Panc1 (cell line): Measurements from ENCODE around the gene PKD2L2. TPM values are rescaled to one million over a fixed set of nuclear protein-coding genes. Genes with fewer than 3 reads are reported as not detected.

Experiments used
- ATAC-seq: fragments of 200-7000 bp; cut with Tn5 transposase; 2 replicates; pipeline ENCODE4 v1.9.1; 2020; ENCODE audit warnings: mild to moderate bottlenecking, moderate library complexity
- BruUV-seq: library from RNA; stranded (reverse); fragments of 400-500 nt; replicated peaks from 2 replicates; lab custom pipeline; 2021; lab: Mats Ljungman, UMichigan
- CTCF ChIA-PET: fragments of 300-600 bp; sonication (Branson Sonifier 250); formaldehyde crosslinking; loops from one replicate; lab custom pipeline; 2022; ENCODE audit warnings: antibody characterized with exemption; lab: Charles Lee
- POLR2A ChIA-PET: fragments of 300-600 bp; sonication (Branson Sonifier 250); formaldehyde crosslinking; loops from one replicate; lab custom pipeline; 2022; ENCODE audit warnings: antibody characterized with exemption; lab: Charles Lee
- DNase-seq: peaks from one replicate; pipeline ENCODE4 v3.0.0-alpha.2; 2010; ENCODE audit warnings: low read depth, low spot score
- H3K27ac ChIP-seq: 2 replicates; pipeline ENCODE4 v1.5.1; 2011; ENCODE audit warnings: mild to moderate bottlenecking, low read length, inconsistent platforms
- H3K27me3 ChIP-seq: fragments of 200-500 bp; sonication (Bioruptor generic); 2 replicates; pipeline ENCODE4 v1.6.0; 2014; ENCODE audit warnings: low read length, inconsistent platforms; ENCODE audit not compliant: control insufficient read depth, insufficient read depth
- H3K36me3 ChIP-seq: fragments of 200-500 bp; sonication (Bioruptor generic); 2 replicates; pipeline ENCODE4 v1.5.1; 2014; ENCODE audit warnings: inconsistent platforms, mild to moderate bottlenecking, low read length, moderate library complexity; ENCODE audit not compliant: control insufficient read depth, insufficient read depth
- H3K4me1 ChIP-seq: 2 replicates; pipeline ENCODE4 v1.5.1; 2011; ENCODE audit warnings: inconsistent platforms, mild to moderate bottlenecking, low read length, moderate library complexity; ENCODE audit not compliant: control insufficient read depth, insufficient read depth
- H3K4me3 ChIP-seq, 2 experiments: 2 replicates each; pipeline ENCODE4 v1.5.1; 2011 to 2012; ENCODE audit warnings: low read depth in 2 of 2, low read length in 2 of 2, mild to moderate bottlenecking in 2 of 2, inconsistent platforms in 1 of 2, moderate library complexity in 1 of 2
- H3K9me3 ChIP-seq: fragments of 200-500 bp; sonication (Bioruptor generic); 2 replicates; pipeline ENCODE4 v1.5.1; 2014; ENCODE audit warnings: low read depth, mild to moderate bottlenecking, inconsistent platforms, low read length, moderate library complexity; ENCODE audit not compliant: control insufficient read depth, insufficient read depth
- POLR2AphosphoS5 ChIP-seq: IDR thresholded peaks from 2 replicates; pipeline ENCODE4 v1.6.1; 2012; ENCODE audit warnings: mild to moderate bottlenecking, low read depth, low read length, moderate library complexity
- SIN3A ChIP-seq: IDR thresholded peaks from 2 replicates; pipeline ENCODE4 v1.6.1; 2012; ENCODE audit warnings: low read depth, mild to moderate bottlenecking, low read length, moderate library complexity, borderline replicate concordance; ENCODE audit not compliant: insufficient read depth
- TCF7L2 ChIP-seq: IDR thresholded peaks from 2 replicates; pipeline ENCODE4 v1.6.1; 2011; ENCODE audit warnings: mild to moderate bottlenecking, low read depth, low read length, inconsistent platforms
- in situ Hi-C: cut with HindIII; loops from 2 replicates; pipeline ENCODE4 v1.10.0; 2016; ENCODE audit warnings: low sequenced_read_pairs, low pct_unique_long_range_greater_than_20kb
- intact Hi-C: fragments of 100-400 bp; cut with micrococcal nuclease; formaldehyde crosslinking; loops from one replicate; pipeline ENCODE4 v1.10.0; 2022; ENCODE audit not compliant: unreplicated experiment
- total RNA-seq: library from RNA; stranded (reverse); gene quantifications from one replicate; pipeline ENCODE4 v1.2.1, GENCODE V29; 2021; ENCODE audit not compliant: unreplicated experiment
- TF ChIP-seq, protein P1 (sequence below), 2 experiments: IDR thresholded peaks; 2 replicates each; pipeline ENCODE4 v1.6.1; 2011 to 2012; ENCODE audit warnings: low read depth in 2 of 2, control low read depth in 1 of 2, low read length in 1 of 2, mild to moderate bottlenecking in 1 of 2, moderate library complexity in 1 of 2; ENCODE audit not compliant: insufficient read depth in 1 of 2
- TF ChIP-seq, protein P2 (sequence below): fragments of 450-650 bp; IDR thresholded peaks from 2 replicates; pipeline ENCODE4 v1.5.1; 2017; ENCODE audit warnings: mild to moderate bottlenecking

PKD2L2 gene
- total RNA-seq, 1 experiment from 2014 or later: not detected

DNA sequence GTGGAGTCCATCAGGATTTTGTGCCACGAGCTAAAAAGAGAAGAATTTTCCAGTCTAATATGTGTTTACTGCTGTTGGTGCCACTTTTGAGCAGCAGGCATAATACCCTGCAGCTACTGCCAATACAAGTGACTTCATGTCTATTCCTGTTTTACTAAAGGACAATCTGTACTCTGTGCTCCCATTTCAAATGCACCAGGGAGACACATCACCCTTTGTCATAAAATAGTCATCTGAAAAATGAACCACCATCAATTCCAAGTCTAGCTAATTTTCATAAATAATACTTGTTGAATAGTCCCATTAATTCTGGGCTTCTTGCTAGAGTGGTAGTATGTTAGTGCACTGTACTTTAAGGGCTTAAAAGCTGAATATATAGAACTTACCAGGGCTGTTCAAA lies 8.9 kb upstream of the PKD2L2 start:
- ChIA-PET CTCF (interaction anchor here (0.6 kb wide), 1 partner anchor 254 kb away, joined by 3 read pairs; no protein-coding TSS in a partner anchor), POLR2A (no interaction called here)
- Histone ChIP-seq H3K27ac (no peak overlapping the region), H3K36me3 (no peaks in the 10 kb centered on the region), H3K4me1 (no peaks in the 10 kb centered on the region), H3K9me3 (no peaks in the 10 kb centered on the region), H3K27me3 (no peaks in the 10 kb centered on the region), H3K4me3 (no peak overlapping the region)
- DNase-seq (no peak), ATAC-seq (no peak)
- BruUV-seq: no TSS peak
- in situ Hi-C loops: no loop called here
- TF ChIP-seq POLR2AphosphoS5 (no peak), SIN3A (no peak), TCF7L2 (no peak)
- TF ChIP-seq, protein P1, sequence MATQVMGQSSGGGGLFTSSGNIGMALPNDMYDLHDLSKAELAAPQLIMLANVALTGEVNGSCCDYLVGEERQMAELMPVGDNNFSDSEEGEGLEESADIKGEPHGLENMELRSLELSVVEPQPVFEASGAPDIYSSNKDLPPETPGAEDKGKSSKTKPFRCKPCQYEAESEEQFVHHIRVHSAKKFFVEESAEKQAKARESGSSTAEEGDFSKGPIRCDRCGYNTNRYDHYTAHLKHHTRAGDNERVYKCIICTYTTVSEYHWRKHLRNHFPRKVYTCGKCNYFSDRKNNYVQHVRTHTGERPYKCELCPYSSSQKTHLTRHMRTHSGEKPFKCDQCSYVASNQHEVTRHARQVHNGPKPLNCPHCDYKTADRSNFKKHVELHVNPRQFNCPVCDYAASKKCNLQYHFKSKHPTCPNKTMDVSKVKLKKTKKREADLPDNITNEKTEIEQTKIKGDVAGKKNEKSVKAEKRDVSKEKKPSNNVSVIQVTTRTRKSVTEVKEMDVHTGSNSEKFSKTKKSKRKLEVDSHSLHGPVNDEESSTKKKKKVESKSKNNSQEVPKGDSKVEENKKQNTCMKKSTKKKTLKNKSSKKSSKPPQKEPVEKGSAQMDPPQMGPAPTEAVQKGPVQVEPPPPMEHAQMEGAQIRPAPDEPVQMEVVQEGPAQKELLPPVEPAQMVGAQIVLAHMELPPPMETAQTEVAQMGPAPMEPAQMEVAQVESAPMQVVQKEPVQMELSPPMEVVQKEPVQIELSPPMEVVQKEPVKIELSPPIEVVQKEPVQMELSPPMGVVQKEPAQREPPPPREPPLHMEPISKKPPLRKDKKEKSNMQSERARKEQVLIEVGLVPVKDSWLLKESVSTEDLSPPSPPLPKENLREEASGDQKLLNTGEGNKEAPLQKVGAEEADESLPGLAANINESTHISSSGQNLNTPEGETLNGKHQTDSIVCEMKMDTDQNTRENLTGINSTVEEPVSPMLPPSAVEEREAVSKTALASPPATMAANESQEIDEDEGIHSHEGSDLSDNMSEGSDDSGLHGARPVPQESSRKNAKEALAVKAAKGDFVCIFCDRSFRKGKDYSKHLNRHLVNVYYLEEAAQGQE (IDR thresholded peaks at IDR 0.05; ENCODE audit: insufficient read depth in 1 of 2, low read depth in 2 of 2, low read length in 1 of 2): no peak
- TF ChIP-seq, protein P2, sequence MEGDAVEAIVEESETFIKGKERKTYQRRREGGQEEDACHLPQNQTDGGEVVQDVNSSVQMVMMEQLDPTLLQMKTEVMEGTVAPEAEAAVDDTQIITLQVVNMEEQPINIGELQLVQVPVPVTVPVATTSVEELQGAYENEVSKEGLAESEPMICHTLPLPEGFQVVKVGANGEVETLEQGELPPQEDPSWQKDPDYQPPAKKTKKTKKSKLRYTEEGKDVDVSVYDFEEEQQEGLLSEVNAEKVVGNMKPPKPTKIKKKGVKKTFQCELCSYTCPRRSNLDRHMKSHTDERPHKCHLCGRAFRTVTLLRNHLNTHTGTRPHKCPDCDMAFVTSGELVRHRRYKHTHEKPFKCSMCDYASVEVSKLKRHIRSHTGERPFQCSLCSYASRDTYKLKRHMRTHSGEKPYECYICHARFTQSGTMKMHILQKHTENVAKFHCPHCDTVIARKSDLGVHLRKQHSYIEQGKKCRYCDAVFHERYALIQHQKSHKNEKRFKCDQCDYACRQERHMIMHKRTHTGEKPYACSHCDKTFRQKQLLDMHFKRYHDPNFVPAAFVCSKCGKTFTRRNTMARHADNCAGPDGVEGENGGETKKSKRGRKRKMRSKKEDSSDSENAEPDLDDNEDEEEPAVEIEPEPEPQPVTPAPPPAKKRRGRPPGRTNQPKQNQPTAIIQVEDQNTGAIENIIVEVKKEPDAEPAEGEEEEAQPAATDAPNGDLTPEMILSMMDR: no peak
- intact Hi-C loops: no loop called here

DNA sequence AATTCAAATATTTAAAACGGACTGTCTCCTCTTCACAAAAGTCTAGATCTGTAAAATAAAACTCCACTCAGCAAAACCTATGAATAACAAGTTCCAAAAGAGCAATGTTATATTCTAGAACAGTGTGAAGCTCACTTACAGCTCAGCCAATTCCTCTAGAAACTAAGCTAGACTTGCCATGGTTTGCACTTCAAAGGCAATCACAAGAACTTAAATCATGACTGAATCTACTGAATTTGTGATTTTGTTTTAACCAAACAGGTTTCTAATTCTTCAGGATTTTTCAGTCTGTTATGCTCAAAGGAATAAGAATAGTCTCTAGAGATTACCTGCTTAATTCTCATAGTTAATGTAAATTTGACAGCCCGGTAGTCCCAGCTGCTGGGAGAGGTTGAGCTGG lies 1.4 kb upstream of the PKD2L2 start:
- DNase-seq (no peak), ATAC-seq (no peak)
- in situ Hi-C loops (no loop called here), intact Hi-C loops (no loop called here)
- Histone ChIP-seq H3K9me3 (no peaks in the 10 kb centered on the region), H3K4me1 (peaks cover 12% of the 10 kb centered on the region; the same call in 1 of the 2 replicates), H3K27me3 (no peaks in the 10 kb centered on the region), H3K4me3 (peak overlapping the region in 1 of 2 experiments; percentile 96; a peak in 2 of 4 replicates), H3K27ac (peak overlapping the region; percentile 97), H3K36me3 (no peaks in the 10 kb centered on the region)
- ChIA-PET POLR2A (no interaction called here), CTCF (no interaction called here)
- no peak for TF ChIP-seq POLR2AphosphoS5
- TF ChIP-seq, protein P2: no peak
- no peak for TF ChIP-seq SIN3A
- no peak for TF ChIP-seq TCF7L2
- TF ChIP-seq, protein P1 (IDR thresholded peaks at IDR 0.05; ENCODE audit: insufficient read depth in 1 of 2, low read depth in 2 of 2, low read length in 1 of 2): no peak
- no TSS peak for BruUV-seq
